Left hindlimb (tissue), 1 donor: ENCODE results near the gene PSPC1.
"Not testable (repeated sequence)": the region's sequence is repeated elsewhere in the genome, so short reads cannot be mapped to it uniquely, and the experiment has no call there.

ENCODE experiments used
- DNase-seq: peaks from one replicate; pipeline ENCODE4 v3.0.0-alpha.2; 2018

PSPC1 gene, protein sequence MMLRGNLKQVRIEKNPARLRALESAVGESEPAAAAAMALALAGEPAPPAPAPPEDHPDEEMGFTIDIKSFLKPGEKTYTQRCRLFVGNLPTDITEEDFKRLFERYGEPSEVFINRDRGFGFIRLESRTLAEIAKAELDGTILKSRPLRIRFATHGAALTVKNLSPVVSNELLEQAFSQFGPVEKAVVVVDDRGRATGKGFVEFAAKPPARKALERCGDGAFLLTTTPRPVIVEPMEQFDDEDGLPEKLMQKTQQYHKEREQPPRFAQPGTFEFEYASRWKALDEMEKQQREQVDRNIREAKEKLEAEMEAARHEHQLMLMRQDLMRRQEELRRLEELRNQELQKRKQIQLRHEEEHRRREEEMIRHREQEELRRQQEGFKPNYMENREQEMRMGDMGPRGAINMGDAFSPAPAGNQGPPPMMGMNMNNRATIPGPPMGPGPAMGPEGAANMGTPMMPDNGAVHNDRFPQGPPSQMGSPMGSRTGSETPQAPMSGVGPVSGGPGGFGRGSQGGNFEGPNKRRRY

DNA sequence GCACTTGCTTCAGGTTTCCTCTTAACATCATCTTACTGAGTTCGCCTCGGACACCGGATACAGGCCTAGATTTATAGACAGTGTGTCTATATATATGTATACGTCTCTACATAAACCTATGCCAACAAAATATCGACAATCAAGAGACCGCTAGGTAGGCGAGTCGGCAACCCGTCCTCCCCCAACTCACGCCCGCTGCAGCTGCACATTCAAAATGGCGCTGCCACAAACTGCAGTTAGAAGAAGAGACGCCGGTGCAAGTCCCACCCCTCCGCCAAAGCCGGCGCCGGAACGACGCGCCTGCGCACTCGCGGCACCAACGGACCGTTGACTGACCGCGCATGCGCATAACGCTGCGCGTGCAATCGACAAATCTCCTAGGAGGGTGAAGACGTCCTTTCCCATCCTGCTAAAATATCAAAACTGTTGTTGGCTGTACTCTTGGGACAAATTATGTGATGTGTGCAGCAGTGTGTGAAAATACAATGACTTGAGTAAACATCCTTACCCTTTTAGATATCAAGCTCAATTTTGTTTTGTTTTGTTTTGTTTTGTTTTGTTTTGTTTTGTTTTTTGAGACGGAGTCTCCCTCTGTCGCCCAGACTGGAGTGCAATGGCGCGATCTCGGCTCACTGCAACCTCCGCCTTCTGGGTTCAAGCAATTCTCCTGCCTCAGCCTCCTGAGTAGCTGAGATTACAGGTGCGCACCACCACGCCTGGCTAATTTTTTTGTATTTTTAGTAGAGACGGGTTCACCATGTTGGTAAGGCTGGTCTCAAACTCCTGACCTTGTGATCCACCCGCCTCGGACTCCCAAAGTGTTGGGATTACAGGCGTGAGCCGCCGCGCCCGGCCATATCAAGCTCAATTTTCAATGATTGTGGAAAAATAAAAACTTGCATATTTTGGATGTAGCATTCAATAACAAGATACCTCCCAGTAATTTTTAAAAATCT, at the start of gene PSPC1:
Gene PSPC1 (minus strand): TSS at position 219 of the 956 bp plus-strand sequence. CDS start 188 bp downstream, at position 31.
- DNase-seq: peak; percentile 97

DNA sequence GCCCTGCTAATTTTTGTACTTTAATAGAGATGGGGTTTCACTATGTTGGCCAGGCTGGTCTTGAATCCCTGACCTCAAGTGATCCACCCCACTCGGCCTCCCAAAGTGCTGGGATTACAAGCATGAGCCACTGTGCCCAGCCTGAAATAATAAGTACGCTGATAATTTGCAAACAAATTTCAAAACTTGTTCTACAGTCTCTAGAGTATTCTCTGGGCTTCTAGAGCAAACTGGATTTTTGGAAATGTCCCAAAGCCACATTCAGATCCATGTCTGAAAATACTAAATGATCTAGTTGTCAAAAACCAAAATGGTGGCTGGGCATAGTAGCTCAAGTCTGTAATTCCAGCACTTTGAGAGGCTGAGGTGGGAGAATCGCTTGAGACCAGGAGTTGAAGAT, 39.9 kb upstream of the PSPC1 start:
- no peak for DNase-seq

DNA sequence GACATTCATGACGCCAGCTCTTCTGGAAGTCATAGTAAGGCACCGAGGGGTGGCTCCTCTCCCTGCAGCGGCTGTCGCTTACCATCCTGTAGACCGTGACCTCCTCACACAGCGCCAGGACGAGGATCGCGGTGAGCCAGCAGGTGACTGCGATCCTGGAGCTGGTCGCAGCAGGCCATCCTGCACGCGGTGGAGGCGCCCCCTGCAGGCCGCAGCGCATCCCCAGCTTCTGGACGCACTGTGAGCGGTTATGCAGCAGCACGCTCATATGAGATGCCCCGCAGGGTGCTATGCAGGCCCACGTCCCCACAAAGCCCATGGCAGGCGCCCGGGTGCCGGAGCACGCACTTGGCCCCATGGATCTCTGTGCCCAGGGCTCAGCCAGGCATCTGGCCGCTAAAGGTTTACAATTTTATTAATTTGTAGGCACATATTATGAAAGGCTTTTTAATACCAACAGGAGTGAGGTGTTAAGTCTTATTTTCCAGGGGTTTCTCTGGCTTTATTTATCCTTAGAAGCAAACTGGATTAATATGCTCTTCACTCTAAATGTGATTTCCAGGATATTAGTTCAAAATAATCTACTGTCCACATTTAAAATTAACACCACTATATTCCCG, 35.6 kb upstream of the PSPC1 start:
- no peak for DNase-seq

DNA sequence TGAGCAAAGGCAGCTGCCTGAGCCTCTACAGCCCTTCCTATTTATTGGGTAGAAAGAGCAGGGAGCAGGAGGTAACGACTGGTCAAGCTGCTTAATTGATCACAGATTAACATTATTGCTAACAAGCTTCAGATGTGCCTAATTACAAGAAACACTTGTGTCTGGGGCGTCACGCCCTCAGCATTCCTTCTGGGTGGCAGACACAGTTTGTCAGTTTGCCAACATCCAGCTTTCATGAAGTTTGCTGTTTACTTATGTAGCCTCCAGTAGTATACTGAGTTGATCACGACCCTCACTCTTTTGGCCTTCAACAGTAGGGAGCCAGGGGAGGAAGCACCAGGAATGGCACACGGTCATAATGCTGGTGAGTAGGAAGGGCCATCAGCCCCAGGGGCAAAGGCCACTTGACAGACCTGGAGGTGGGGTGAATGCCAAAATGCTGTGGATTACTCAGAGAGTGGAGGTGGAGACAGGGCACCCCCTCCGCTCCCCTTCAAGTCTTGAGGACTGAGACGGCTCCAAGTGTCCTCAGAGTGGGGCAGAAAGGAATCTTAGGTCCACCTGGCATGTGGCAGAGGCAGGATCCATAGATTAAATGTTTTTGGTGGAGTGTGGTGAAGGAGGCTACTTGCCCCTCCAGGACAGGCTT, 34.9 kb upstream of the PSPC1 start:
- DNase-seq: no peak

DNA sequence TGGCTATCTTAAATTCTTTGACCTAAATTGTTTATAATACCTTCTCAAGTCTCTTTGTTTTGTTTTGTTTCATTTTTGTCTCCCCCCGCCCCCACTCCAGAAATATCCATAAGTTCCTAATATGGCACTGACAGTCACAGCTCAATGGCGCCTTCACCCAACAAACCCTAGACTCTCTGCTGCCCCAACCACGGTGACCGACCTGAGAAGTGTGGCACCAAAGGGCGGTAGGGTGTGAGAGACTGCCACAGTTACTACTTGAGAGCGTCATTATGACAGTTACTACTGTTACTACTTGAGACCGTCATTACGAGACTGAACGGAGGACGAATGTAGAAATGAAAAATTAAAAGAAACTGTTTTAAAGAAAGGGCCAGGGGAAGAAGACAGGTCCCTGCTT, 34.4 kb upstream of the PSPC1 start:
- no peak for DNase-seq

DNA sequence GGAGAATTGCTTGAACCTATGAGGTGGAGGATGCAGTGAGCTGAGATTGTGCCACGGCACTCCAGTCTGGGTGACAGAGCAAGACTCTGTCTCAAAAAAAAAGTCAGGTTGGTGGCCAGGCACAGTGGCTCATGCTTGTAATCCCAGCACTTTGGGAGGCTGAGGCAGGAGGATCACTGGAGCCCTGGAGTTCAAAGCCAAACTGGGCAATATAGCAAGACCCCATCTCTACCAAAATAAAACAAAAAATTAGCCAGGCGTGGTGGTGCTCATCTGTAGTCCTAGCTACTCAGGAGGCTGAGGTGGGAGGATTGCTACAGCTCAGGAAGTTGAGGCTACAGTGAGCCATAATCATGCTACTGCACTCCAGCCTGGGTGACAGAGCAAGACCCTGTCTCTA, 33.1 kb upstream of the PSPC1 start:
- not testable (repeated sequence) for DNase-seq

DNA sequence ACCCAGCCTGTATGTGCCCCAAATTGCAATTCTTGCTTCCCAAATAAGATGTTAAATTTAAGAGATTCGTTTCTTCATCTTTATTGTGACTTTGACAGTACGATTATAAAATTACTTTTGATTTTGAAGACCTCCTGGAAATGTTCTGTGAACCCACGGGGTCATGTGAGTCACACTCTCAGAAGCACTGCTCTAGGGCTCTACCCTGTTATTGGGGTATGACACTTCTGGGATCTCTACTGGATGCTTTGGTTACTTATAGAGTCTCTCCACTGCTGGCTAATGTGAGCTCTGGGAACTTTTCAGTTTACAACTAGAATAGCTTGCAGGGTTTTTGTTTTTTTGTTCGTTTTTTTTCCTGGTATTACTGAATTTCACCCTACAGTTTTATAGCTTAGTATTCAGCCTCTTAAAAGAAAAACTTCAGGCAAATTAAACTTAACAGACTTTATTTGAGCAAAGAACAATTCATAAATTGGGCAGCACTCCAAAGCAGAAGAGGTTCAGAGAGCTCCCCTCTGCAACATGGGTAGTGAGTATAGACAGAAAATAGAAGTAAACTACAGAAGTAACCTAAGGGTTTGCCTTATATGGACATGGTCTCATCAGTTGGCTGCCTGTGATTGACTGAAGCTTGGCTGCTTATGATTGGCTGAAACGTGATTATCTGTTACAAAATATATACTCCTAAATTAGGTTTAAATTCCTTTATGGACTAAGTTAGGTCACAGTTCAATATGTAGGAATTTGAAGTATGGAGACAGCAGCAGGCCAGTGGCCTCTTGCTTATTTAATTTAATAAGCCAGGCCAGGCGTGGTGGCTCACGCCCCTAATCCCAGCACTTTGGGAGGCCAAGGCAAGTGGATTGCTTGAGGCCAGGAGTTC, 28.5 kb upstream of the PSPC1 start:
- DNase-seq: no peak

DNA sequence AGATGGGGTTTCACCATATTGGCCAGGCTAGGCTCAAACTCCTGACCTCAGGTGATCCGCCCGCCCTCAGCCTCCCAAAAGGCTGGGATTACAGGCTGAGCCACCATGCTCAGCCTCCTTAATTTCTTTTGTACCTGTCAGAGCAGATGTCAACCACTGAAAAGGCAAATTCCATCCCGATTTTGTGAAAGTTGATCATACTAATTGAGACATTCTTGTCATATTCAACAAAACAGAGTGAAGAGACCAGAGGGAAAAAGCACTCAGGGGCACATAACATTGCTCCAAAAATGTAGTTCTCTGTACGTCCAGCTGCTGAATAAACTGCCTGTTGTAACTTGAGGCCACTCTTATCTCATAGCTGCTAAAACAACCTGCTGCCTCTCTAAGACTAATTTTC, 27.4 kb upstream of the PSPC1 start:
- DNase-seq: no peak

DNA sequence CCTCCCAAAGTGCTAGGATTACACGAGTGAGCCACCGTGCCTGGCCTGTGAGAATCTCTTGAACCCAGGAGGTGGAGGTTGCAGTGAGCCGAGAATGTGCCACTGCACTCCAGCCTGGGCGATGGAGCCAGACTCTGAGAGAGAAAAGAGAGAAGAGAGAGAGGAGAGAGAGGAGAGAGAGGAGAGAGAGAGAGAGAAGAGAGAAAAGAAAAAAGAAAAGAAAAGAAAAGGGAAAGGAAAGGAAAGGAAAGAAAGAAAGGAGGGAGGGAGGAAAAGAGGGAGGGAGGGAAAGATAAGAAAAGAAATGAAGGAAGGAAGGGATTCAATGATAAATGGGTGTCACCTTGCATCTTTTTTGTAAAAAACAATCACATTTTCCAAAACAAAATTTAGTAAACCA, 23.0 kb upstream of the PSPC1 start:
- DNase-seq: no peak

DNA sequence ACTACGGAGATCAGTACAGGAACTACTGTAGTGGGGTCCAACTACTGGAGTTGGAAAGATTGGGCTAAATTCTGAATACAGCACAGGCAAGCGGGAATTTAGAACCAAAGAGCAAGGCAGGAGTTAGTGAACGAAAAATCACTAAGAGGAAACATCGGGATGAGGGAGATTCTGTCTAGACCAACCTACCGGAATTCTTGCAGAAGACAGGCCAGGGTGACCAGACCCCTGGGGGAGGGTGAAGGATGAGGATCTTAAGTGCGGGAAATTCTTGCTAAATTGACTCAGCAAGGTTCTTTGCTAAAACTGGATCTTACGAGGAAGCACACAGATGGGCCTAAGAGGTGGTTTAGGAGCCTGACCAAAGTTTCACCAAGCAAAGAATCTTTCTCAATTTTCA, 13.2 kb upstream of the PSPC1 start:
- DNase-seq: no peak

DNA sequence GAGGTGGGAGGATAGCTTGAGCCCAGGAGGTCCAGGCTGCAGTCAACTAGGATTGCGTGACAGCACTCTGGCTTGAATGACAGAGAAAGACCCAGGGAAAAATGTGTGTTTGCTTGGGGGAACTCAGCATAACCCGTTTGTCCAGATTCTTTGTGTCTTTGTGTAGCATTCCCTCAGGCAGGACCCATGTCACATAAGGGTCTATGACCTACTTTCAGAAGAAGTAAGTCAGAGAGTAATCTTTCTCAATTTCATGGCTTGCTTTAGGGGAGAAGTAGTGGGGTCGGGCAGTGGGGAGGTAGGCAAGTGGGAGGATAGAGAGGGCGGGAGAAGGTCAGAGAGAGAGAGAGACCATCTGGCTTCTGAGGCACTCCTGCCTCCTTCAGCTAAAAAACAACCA, 11.9 kb upstream of the PSPC1 start:
- DNase-seq: no peak

DNA sequence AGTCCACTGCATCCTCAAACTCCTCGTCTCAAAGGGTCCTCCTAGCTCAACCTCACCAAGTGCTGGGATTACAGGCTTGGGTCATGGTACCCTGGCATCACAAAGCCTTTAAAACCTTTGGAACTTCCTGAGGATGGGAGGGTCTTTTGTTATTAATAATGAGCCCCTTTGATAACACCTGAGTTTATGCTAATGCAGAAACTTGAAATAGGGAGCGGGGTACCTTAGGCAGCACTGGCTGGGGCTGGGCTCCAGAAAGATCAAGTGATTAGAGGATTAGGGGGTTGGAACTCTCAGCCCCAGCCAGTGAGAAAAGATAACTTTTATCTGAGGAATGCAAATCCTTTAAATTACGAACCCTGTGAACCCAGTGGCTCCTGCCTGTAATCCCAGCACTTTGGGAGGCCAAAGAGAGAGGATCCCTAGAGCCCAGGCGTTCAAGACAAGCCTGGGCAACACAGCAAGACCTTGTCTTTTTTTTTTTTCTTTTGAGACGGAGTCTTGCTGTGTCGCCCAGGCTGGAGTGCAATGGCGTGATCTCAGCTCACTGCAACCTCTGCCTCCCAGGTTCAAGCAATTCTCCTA, 9.3 kb upstream of the PSPC1 start:
- DNase-seq: no peak

DNA sequence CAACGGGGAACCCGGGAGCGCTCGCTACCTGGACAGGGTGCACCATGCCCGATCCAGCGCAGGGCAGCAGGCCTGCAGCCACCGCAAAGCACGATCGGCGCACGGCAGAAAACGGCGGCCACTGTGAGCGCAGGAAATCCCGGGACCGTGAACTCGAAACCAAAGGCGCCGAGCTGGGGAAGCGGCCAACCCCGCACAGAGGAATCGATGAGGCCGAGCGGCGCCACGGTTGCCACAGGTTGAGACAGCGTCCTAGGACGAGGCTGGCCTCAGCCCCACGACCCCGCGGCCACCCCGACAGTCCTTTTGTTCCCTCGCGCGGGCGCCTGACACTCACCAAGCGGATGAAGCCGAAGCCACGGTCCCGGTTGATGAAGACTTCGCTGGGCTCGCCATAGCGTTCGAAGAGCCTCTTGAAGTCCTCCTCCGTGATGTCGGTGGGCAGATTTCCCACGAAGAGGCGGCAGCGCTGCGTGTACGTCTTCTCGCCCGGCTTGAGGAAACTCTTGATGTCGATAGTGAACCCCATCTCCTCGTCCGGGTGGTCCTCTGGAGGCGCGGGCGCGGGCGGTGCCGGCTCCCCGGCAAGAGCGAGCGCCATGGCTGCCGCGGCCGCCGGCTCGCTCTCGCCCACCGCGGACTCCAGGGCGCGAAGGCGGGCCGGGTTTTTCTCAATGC, 557 bp downstream of the PSPC1 start:
- DNase-seq: peak; percentile 69

DNA sequence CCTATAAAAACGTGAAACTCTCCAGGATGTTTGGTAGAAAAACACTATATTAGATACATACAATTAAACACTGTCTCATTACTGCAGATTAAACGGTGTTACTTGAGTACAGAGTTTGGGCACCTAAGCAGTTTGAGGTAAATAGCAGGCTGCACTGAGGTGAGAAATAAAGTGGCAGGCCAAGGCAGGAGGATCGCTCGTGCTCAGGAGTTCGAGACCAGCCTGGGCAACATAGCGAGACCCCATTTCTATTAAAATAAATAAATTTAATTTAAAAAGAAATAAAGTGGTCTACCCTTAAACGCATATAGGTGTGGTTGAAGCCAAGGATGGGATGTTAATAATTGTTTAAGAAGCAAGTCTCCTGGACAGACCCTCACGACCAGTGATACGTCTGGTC, 1.2 kb downstream of the PSPC1 start:
- no peak for DNase-seq

DNA sequence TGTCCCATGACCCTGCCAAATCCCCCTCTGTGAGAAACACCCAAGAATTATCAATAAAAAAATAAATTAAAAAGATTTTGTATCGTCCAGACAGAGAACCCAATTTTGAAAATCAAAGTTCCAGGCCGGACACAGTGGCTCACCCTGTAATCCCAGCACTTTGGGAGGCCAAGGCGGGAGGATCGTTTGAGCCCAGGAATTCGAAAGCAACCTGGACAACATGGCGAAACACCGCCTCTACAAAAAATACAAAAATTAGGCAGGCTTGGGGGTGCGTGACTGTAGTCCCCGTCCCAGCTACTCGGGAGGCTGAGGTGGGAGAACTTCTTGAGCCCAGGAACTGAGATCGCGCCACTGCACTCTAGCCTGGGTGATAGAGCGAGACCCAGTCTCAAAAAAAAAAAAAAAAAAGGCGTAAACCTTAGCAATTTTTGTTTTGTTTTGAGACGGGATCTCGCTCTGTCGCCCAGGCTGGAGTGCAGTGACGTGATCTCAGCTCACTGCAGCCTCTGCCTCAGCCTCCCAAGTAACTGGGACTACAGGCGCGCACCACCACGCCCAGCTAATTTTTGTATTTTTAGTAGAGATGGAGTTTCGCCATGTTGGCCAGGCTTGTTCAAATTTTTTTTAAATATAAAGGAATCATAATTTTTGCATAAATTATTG, 1.9 kb downstream of the PSPC1 start:
- DNase-seq: not testable (repeated sequence)

DNA sequence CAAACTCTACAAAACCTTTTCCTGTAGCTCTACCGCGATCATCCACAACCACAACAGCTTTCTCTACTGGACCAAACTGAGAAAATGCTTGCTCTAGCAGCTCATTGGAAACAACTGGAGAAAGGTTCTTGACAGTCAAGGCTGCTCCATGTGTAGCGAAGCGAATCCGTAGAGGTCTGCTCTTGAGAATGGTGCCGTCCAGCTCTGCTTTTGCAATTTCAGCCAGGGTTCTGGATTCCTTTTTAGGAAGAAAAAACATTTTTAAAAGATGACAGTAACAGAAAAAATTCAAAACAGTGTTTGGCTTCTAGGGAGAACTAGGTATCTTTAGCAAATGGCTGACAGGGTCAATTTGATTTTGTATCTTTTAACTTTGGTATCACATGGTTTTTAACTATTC, 10.4 kb downstream of the PSPC1 start:
- no peak for DNase-seq

DNA sequence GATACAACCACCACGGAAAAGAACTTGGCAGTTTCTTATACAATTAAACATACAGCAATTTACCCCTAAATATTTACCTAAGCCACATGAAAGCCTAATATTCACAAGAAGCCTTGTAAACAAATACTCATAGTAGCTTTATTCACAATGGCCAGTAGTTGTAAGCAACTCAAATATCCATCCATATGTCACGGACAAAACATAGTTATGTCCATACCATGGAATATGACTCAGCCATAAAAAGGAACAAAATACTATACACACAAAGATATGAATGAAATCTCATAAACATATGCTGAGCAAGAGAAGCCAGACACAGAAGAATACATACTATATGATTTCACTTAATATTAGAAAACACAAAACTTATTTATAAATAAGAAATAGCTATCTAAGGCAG, 12.9 kb downstream of the PSPC1 start:
- no peak for DNase-seq

DNA sequence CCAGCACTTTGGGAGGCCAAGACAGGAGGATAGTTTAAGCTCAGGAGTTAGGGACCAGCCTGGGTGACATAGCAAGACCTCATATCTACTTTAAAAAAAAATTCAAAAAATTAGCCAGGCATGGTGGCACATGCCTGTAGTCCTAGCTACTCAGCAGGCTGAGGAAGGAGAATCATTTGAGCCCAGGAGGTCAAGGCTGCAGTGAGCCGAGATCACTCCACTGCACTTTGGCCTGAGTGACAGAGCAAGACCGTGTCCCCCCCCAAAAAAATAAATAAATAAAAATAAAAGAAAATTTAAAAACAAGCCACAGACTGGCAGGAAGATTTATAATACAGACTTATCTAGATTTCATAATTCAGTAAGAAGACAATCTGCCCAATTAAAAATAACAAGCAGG, 14.8 kb downstream of the PSPC1 start:
- no peak for DNase-seq

DNA sequence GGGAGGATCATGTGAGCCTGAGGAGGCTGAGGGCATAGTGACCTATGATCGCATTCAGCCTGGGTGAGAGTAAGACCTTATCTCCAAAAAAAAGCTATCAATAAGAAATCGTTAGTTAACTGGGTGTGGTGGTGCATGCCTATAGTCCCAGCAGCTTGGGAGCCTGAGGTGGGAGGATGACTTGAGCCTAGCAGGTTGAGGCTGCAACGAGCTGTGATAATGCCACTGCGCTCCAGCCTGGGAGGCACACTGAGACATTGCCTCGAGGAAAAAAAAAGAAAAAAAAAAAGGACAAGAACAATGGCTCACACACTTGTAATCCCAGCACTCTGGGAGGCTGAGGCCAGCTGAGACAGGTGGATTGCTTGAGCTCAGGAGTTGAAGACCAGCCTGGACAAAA, 16.2 kb downstream of the PSPC1 start:
- DNase-seq: no peak

DNA sequence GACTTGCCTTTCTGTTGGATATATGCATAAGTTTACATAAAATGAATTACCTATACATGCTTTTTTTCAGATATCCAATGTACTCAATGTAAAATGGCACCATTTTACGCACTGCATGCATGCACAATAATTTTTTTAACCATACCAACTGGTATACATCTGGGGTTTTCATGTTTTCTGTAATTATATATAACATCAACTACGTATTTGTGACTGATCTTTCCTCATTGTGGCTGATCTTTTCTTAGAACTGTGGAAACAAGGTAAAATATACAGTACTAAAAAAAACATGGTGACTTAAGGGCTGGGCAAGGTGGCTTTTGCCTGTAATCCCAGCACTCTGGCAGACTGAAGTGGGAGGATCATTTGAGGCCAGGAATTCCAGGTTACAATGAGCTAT, 18.5 kb downstream of the PSPC1 start:
- no peak for DNase-seq
